ENCODE results near the gene TOMM22. TPM values are rescaled to one million over a fixed set of nuclear protein-coding genes. Genes with fewer than 3 reads are reported as not detected.

The TOMM22 gene
- total RNA-seq, 1 donor from 2014 or later = 91.6 TPM

GRCh38 chr22:38707346-38707745, 25.6 kb downstream of the TOMM22 start:
- H3K4me3 Mint-ChIP-seq = peak overlapping the region; percentile 95
- H3K4me1 Mint-ChIP-seq (ENCODE audit: unreplicated experiment) = peaks cover 44% of the 10 kb centered on the region
- no peaks in the 10 kb centered on the region for H3K27me3 Mint-ChIP-seq
- no peaks in the 10 kb centered on the region for H3K9me3 Mint-ChIP-seq
- no peak for TF ChIP-seq CTCF (conservative IDR thresholded peaks at IDR 0.05)
- H3K36me3 Mint-ChIP-seq = peaks cover 3% of the 10 kb centered on the region
- DNase-seq (ENCODE audit: extremely low spot score, unreplicated experiment) = no peak
- peak overlapping the region; percentile 85 for H3K27ac Mint-ChIP-seq

- DNase-seq (ENCODE audit: extremely low spot score, unreplicated experiment) = no peak
- no peak for TF ChIP-seq CTCF (conservative IDR thresholded peaks at IDR 0.05)
- peak overlapping the region; percentile 95 for H3K4me3 Mint-ChIP-seq
- H3K36me3 Mint-ChIP-seq = peaks cover 3% of the 10 kb centered on the region
- H3K4me1 Mint-ChIP-seq (ENCODE audit: unreplicated experiment) = peaks cover 50% of the 10 kb centered on the region
- no peaks in the 10 kb centered on the region for H3K9me3 Mint-ChIP-seq
- no peaks in the 10 kb centered on the region for H3K27me3 Mint-ChIP-seq
- peak overlapping the region; percentile 44 for H3K27ac Mint-ChIP-seq
Observed at GRCh38 chr22:38707984-38708383, 26.2 kb downstream of the TOMM22 start.

- Mint-ChIP-seq H3K4me3 (peak overlapping the region; percentile 37), H3K36me3 (peaks cover 6% of the 10 kb centered on the region), H3K9me3 (no peaks in the 10 kb centered on the region), H3K27me3 (no peaks in the 10 kb centered on the region), H3K4me1 (ENCODE audit: unreplicated experiment) (peaks cover 61% of the 10 kb centered on the region), H3K27ac (no peak overlapping the region)
- TF ChIP-seq CTCF (conservative IDR thresholded peaks at IDR 0.05) = no peak
- DNase-seq (ENCODE audit: extremely low spot score, unreplicated experiment) = no peak
Observed at GRCh38 chr22:38709306-38709705, 27.5 kb downstream of the TOMM22 start.

- Mint-ChIP-seq H3K27me3 (no peaks in the 10 kb centered on the region), H3K36me3 (peaks cover 6% of the 10 kb centered on the region), H3K4me3 (no peak overlapping the region), H3K27ac (peak overlapping the region; percentile 84), H3K9me3 (no peaks in the 10 kb centered on the region), H3K4me1 (ENCODE audit: unreplicated experiment) (peaks cover 65% of the 10 kb centered on the region)
- no peak for TF ChIP-seq CTCF (conservative IDR thresholded peaks at IDR 0.05)
- no peak for DNase-seq (ENCODE audit: extremely low spot score, unreplicated experiment)
Observed at GRCh38 chr22:38710351-38710750, 28.6 kb downstream of the TOMM22 start.

GRCh38 chr22:38710866-38711265, 29.1 kb downstream of the TOMM22 start:
- no peaks in the 10 kb centered on the region for H3K9me3 Mint-ChIP-seq
- peaks cover 6% of the 10 kb centered on the region for H3K36me3 Mint-ChIP-seq
- no peak for DNase-seq (ENCODE audit: extremely low spot score, unreplicated experiment)
- TF ChIP-seq CTCF (conservative IDR thresholded peaks at IDR 0.05) = no peak
- H3K4me1 Mint-ChIP-seq (ENCODE audit: unreplicated experiment) = peaks cover 65% of the 10 kb centered on the region
- peak overlapping the region; percentile 73 for H3K4me3 Mint-ChIP-seq
- no peaks in the 10 kb centered on the region for H3K27me3 Mint-ChIP-seq
- H3K27ac Mint-ChIP-seq = peak overlapping the region; percentile 84

Measured in type B pancreatic cell (in vitro differentiated cells).